Measurements from ENCODE around the gene TCTN1.

- TF ChIP-seq, protein P1, sequence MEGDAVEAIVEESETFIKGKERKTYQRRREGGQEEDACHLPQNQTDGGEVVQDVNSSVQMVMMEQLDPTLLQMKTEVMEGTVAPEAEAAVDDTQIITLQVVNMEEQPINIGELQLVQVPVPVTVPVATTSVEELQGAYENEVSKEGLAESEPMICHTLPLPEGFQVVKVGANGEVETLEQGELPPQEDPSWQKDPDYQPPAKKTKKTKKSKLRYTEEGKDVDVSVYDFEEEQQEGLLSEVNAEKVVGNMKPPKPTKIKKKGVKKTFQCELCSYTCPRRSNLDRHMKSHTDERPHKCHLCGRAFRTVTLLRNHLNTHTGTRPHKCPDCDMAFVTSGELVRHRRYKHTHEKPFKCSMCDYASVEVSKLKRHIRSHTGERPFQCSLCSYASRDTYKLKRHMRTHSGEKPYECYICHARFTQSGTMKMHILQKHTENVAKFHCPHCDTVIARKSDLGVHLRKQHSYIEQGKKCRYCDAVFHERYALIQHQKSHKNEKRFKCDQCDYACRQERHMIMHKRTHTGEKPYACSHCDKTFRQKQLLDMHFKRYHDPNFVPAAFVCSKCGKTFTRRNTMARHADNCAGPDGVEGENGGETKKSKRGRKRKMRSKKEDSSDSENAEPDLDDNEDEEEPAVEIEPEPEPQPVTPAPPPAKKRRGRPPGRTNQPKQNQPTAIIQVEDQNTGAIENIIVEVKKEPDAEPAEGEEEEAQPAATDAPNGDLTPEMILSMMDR (IDR thresholded peaks at IDR 0.05), result no peak
- no peak for TF ChIP-seq POLR2A (IDR thresholded peaks at IDR 0.05)
These were observed 31.4 kb upstream of the TCTN1 start for GRCh38 chr12:110582276-110583136.
